Hippocampal formation (tissue), 2 donors: Measurements from ENCODE around the gene ZNF724.
A peak's percentile ranks its signal among the peaks of the same experiment; 100 is the strongest.
"Not testable (repeated sequence)": the region's sequence is repeated elsewhere in the genome, so short reads cannot be mapped to it uniquely, and the experiment has no call there.

Experiments
- DNase-seq, 2 donors: peaks; one replicate each; lab custom pipeline; 2025; lab: John Stamatoyannopoulos, UW

The ZNF724 gene

GRCh38 chr19:23249911-23250649 lies at the start of gene ZNF724:
Gene ZNF724, minus strand, starts transcription at chr19:23250394. Its CDS starts 152 bp downstream, at chr19:23250242.
- DNase-seq, result peak; percentile 94

DNA sequence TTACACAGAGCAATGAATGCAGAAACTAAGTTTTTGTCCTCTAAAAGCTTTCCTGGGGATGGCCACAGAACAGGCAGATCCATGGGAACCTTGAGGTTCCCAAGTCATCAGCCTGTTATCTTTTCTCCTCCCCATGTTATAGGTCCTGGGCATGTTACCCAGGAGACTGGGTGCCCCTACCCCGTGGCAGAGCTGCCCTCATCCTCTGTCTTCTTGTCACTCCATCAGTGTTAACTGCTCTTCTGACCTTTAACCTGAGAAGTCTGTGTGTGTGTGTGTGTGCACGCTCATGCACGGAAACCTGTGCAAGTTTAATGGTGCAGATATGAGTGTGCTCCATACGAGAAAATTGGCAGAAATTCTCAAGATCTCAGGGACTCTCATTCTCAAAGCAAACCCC lies 43.9 kb upstream of the ZNF724 start:
- no peak for DNase-seq

GRCh38 chr19:23289966-23290365 lies 39.8 kb upstream of the ZNF724 start:
- not testable (repeated sequence) for DNase-seq

- no peak for DNase-seq
These were observed 37.4 kb upstream of the ZNF724 start for GRCh38 chr19:23287620-23288019.

DNA sequence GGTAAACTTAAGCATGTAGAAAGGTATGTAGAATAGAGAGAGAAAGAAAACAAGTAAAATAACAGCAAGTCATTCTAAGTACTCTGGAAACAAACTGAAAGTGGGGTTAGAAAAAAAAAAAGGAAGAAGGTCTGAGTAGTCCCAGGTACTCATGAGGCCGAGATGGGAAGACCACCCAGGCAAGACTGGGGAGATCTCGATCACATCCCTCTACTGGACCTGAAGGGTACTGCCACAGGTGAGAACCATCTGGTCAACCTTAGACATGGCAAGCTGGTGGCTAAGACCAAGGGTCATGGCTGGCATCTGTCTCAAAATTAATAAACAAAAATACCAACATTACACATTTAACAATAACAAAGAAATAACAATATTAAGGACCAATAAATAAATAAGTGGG lies 36.3 kb upstream of the ZNF724 start:
- no peak for DNase-seq

GRCh38 chr19:23285948-23286347 lies 35.8 kb upstream of the ZNF724 start:
- no peak for DNase-seq

GRCh38 chr19:23285326-23285725 lies 35.1 kb upstream of the ZNF724 start:
- DNase-seq, result not testable (repeated sequence)

DNA sequence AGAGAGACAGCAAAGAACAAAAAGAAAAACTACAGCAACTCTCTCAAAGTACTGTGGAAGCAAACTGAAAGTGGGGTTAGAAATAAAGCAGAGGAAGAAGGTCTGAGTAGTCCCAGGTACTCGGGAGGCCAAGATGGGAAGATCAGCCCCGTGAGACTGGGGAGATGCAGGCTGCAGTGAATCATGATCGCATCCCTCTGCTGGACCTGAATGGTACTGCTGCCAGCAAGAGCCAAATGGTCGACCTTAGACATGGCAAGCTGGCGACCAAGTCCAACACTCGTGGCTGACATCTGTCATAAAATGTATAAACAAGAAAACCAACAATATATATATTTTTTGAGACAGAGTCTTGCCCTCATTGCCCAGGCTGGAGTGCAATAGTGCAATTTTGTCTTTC lies 33.7 kb upstream of the ZNF724 start:
- no peak for DNase-seq

GRCh38 chr19:23281663-23282276 lies 31.6 kb upstream of the ZNF724 start:
- no peak for DNase-seq

- DNase-seq, result not testable (repeated sequence)
These were observed 27.9 kb upstream of the ZNF724 start for GRCh38 chr19:23278118-23278517.

GRCh38 chr19:23273590-23274412 lies 23.6 kb upstream of the ZNF724 start:
- peak; percentile 88 to 90 for DNase-seq

DNA sequence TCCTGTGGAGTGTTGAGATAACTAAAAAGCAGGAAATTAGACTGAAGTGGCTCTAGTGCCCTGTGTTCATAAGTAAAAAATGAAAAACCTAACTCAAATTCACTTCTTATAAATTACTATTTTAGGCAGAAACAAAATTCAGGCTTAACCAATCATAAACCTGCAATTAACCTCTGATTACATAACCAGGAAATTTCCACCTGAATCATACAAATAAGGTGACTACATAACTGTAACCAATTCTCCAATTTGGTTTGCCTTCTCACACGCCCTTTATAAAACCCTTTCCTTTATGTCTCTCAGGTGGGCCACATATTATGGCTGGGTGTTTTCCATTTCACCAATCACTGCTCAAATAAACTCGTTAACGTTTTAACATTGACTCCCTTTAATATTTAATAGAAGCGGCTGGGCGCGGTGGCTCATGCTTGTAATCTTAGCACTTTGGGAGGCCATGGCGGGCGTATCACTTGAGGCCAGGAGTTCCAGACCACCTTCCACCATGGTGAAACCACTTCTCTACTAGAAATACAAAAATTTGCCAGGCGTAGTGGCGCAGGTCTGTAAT lies 22.9 kb upstream of the ZNF724 start:
- DNase-seq, result peak in 1 of 2 donors; percentile 39

DNA sequence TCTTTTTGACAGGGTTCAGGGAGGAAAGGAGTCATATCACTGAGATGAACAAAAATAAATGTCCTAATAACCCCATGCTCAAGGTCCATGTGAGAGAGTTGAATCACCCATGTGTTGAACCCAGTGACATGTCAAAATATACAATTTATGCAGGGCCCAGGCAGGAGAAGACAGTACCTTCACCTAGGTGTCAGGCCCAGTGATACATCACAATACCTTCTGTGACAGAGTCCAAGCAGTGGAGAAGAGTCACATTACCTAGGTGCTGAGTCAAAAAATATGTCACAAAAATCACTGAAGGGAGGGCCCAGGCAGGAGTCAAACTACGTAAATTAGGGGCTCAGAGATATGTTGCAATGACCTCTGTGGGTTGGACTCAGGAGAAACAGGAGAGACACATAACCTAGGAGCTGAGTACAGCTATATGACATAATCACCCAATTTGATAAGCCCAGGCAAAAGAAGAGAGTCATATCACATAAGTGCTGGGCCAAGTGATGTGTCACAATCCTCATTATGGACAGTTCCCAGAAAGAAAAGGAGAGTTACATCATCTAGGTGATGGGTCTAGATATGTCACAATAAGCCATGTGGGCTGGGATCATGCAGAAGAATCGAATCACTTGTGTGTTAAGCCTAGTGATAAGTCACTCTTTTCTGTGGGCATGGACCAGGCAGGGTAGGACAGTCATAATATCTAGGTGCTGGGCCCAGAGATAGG lies 13.8 kb upstream of the ZNF724 start:
- no peak for DNase-seq

GRCh38 chr19:23263396-23263795 lies 13.2 kb upstream of the ZNF724 start:
- DNase-seq, result no peak

DNA sequence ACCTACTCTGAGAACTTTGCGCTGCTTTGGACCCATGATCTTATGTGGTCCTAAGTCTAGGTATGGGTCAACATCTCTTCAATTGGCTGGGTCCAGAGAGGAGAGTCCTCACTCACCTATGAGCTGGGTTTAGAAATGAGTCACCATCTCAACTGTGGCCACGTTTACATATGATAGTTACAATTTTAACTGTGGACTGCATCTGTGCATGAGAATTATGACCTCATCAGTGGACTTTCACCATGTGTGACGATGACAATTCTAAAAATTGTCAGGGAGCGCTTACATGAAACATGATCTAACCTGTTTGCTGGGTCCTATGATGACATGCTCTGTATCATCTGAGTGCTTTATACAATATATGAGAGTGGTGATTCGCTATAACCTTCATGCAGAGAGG lies 12.7 kb upstream of the ZNF724 start:
- no peak for DNase-seq

GRCh38 chr19:23261496-23262020 lies 11.4 kb upstream of the ZNF724 start:
- no peak for DNase-seq

DNA sequence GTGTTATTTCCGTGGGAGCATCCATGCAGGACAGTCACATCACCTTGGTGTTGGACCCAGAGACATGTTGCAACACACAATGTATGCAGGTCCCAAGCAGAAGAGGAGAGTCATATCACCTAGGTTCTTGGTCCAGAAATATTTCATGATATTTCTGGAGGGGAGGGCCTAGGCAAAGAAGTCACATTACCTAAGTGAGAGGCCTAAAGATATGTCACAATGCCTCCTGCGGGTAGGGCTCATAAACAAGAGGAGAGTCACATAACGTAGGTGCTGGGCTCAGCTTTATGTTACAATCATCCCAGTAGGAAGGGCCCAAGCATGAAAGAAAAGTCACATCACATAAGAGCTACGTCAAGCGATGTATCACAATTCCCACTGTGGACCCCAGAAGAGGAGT lies 10.8 kb upstream of the ZNF724 start:
- no peak for DNase-seq

DNA sequence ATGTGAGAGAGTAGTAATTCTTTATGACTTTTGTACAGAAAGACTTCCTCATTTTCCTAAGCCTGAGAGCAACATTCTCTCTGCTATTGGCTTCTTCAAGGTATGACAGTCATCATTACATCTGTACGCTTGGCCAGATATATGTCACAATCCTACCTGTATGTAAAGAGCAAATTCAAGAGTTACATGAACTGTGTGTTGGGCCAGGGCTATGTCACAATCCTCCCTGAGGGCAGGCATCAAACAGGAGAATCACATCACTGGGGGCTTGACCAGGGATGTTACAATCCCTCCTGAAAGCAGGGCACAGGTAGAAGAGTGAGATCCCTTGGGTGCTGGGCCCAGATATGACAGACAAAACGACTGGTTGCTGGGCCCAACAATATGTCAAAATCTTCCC lies 9.8 kb upstream of the ZNF724 start:
- DNase-seq, result no peak

GRCh38 chr19:23255700-23256099 lies 5.5 kb upstream of the ZNF724 start:
- no peak for DNase-seq

GRCh38 chr19:23254141-23254910 lies 4.1 kb upstream of the ZNF724 start:
- DNase-seq, result no peak

DNA sequence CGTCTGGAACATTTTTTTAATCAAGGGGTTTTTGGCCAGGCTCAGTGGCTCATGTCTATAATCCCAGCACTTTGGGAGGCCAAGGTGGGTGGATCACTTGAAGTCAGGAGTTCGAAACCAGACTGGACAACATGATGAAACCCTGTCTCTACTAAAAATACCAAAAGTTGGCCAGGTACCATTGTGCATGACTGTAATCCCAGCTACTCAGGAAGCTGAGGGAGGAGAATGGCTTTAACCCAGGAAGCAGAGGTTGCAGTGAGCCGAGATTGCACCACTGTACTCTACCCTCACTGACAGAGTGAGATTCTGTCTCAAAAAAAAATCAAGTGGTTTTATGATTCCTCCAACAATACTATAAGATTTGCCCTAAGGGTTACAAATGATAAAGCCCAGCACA lies 3.1 kb upstream of the ZNF724 start:
- not testable (repeated sequence) for DNase-seq
